ENCODE measurements around the gene RBMS3. TPM values are rescaled to one million over a fixed set of nuclear protein-coding genes. Genes with fewer than 3 reads are reported as not detected.

Gene RBMS3
- total RNA-seq, 1 experiment from 2014 or later, result 1.3 TPM

- DNase-seq, result peak; percentile 26
- Mint-ChIP-seq H3K4me3 (ENCODE audit: low read depth, unreplicated experiment) (no peak overlapping the region), H3K36me3 (ENCODE audit: insufficient read depth, unreplicated experiment) (peaks cover 6% of the 10 kb centered on the region), H3K27ac (ENCODE audit: unreplicated experiment) (peak overlapping the region; percentile 66), H3K4me1 (ENCODE audit: low read depth, unreplicated experiment) (peaks cover 16% of the 10 kb centered on the region), H3K27me3 (ENCODE audit: unreplicated experiment) (no peaks in the 10 kb centered on the region), H3K9me3 (ENCODE audit: low read depth, unreplicated experiment) (no peaks in the 10 kb centered on the region)
- CTCF ChIA-PET, result no interaction called here
- no TSS peak for BruUV-seq (replicated peaks)
- intact Hi-C loops (cut with micrococcal nuclease; ENCODE audit: unreplicated experiment), result loop anchor here (5.0 kb wide), 1 partner anchor 63 kb away; no protein-coding TSS in a partner anchor
- no peak for TF ChIP-seq CTCF (IDR thresholded peaks at IDR 0.05; ENCODE audit: unreplicated experiment)
These were observed 413.0 kb downstream of the RBMS3 start for GRCh38 chr3:29693863-29694262.

- intact Hi-C loops (cut with micrococcal nuclease; ENCODE audit: unreplicated experiment), result loop anchor here (5.0 kb wide), 1 partner anchor 63 kb away; no protein-coding TSS in a partner anchor
- CTCF ChIA-PET, result interaction anchor here (0.5 kb wide), 1 partner anchor 652 kb away, joined by 3 read pairs; no protein-coding TSS in a partner anchor
These were observed 413.5 kb downstream of the RBMS3 start for GRCh38 chr3:29694331-29694730.

GRCh38 chr3:29694783-29695182, 413.9 kb downstream of the RBMS3 start:
- Mint-ChIP-seq H3K27me3 (ENCODE audit: unreplicated experiment) (no peaks in the 10 kb centered on the region), H3K36me3 (ENCODE audit: insufficient read depth, unreplicated experiment) (peaks cover 6% of the 10 kb centered on the region), H3K4me1 (ENCODE audit: low read depth, unreplicated experiment) (peaks cover 16% of the 10 kb centered on the region), H3K4me3 (ENCODE audit: low read depth, unreplicated experiment) (no peak overlapping the region), H3K27ac (ENCODE audit: unreplicated experiment) (no peak overlapping the region), H3K9me3 (ENCODE audit: low read depth, unreplicated experiment) (no peaks in the 10 kb centered on the region)
- intact Hi-C loops (cut with micrococcal nuclease; ENCODE audit: unreplicated experiment), result loop anchor here (5.0 kb wide), 1 partner anchor 63 kb away; no protein-coding TSS in a partner anchor
- peak; percentile 33 for DNase-seq
- TF ChIP-seq CTCF (IDR thresholded peaks at IDR 0.05; ENCODE audit: unreplicated experiment), result no peak
- CTCF ChIA-PET, result interaction anchor here (0.5 kb wide), 2 partner anchors 651 to 1030 kb away, joined by 3 to 7 read pairs; no protein-coding TSS in a partner anchor
- BruUV-seq (replicated peaks), result no TSS peak

More at GRCh38 chr3:29694331-29694730, 413.5 kb downstream of the RBMS3 start:
- H3K4me3 Mint-ChIP-seq (ENCODE audit: low read depth, unreplicated experiment), result no peak overlapping the region
- BruUV-seq (replicated peaks), result no TSS peak
- H3K36me3 Mint-ChIP-seq (ENCODE audit: insufficient read depth, unreplicated experiment), result peaks cover 6% of the 10 kb centered on the region
- TF ChIP-seq CTCF (IDR thresholded peaks at IDR 0.05; ENCODE audit: unreplicated experiment), result no peak
- no peaks in the 10 kb centered on the region for H3K27me3 Mint-ChIP-seq (ENCODE audit: unreplicated experiment)
- DNase-seq, result no peak
- peaks cover 16% of the 10 kb centered on the region for H3K4me1 Mint-ChIP-seq (ENCODE audit: low read depth, unreplicated experiment)
- H3K9me3 Mint-ChIP-seq (ENCODE audit: low read depth, unreplicated experiment), result no peaks in the 10 kb centered on the region
- H3K27ac Mint-ChIP-seq (ENCODE audit: unreplicated experiment), result no peak overlapping the region

GRCh38 chr3:29695201-29695600, 414.3 kb downstream of the RBMS3 start:
- BruUV-seq (replicated peaks), result no TSS peak
- Mint-ChIP-seq H3K4me1 (ENCODE audit: low read depth, unreplicated experiment) (peaks cover 16% of the 10 kb centered on the region), H3K4me3 (ENCODE audit: low read depth, unreplicated experiment) (no peak overlapping the region), H3K9me3 (ENCODE audit: low read depth, unreplicated experiment) (no peaks in the 10 kb centered on the region), H3K36me3 (ENCODE audit: insufficient read depth, unreplicated experiment) (peaks cover 6% of the 10 kb centered on the region), H3K27ac (ENCODE audit: unreplicated experiment) (peak overlapping the region; percentile 92), H3K27me3 (ENCODE audit: unreplicated experiment) (no peaks in the 10 kb centered on the region)
- DNase-seq, result no peak
- no peak for TF ChIP-seq CTCF (IDR thresholded peaks at IDR 0.05; ENCODE audit: unreplicated experiment)
- CTCF ChIA-PET, result interaction anchor here (0.5 kb wide), 1 partner anchor 1031 kb away, joined by 7 read pairs; no protein-coding TSS in a partner anchor
- intact Hi-C loops (cut with micrococcal nuclease; ENCODE audit: unreplicated experiment), result no loop called here
